ENCODE measurements around the gene DAPK2.

DNA sequence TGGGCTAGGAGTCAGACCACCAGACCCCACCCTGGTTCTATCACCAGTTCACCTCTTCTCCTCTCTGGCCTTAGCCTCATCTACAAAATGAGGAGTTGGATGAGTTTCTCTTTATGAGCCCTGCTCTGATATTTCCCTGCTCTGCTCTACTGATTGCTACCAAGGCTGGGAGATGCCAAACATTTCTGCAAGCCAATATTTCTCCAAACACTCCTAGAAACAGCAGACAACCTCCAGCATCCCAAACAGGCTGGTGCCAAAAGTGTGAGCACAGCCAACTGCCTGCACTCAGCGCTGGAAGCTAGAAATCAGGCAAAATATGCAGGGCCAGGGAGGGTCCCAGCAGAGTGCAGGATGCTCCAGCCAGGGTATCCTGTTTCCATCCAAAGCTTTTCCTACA, 10.8 kb downstream of the DAPK2 start:
- TF ChIP-seq, protein P1, sequence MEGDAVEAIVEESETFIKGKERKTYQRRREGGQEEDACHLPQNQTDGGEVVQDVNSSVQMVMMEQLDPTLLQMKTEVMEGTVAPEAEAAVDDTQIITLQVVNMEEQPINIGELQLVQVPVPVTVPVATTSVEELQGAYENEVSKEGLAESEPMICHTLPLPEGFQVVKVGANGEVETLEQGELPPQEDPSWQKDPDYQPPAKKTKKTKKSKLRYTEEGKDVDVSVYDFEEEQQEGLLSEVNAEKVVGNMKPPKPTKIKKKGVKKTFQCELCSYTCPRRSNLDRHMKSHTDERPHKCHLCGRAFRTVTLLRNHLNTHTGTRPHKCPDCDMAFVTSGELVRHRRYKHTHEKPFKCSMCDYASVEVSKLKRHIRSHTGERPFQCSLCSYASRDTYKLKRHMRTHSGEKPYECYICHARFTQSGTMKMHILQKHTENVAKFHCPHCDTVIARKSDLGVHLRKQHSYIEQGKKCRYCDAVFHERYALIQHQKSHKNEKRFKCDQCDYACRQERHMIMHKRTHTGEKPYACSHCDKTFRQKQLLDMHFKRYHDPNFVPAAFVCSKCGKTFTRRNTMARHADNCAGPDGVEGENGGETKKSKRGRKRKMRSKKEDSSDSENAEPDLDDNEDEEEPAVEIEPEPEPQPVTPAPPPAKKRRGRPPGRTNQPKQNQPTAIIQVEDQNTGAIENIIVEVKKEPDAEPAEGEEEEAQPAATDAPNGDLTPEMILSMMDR (conservative IDR thresholded peaks at IDR 0.05; ENCODE audit: low read depth, low read length) = no peak
- no peak for TF ChIP-seq EZH2 (IDR thresholded peaks at IDR 0.05; ENCODE audit: low read length, unreplicated experiment)
